HEK293 (cell line): ENCODE data around the gene ARL8A.

Experiments
- GFI1B ChIP-seq: fragments of 450-650 bp; formaldehyde crosslinking; IDR thresholded peaks from 2 replicates; pipeline ENCODE4 v1.5.1; 2016; ENCODE audit warnings: missing biosample characterization, missing genetic modification characterization
- KLF10 ChIP-seq: fragments of 450-650 bp; IDR thresholded peaks from 2 replicates; pipeline ENCODE4 v1.5.1; 2018; ENCODE audit warnings: missing biosample characterization, mild to moderate bottlenecking, missing genetic modification characterization
- KLF9 ChIP-seq: fragments of 450-650 bp; formaldehyde crosslinking; IDR thresholded peaks from 2 replicates; pipeline ENCODE4 v1.5.1; 2016; ENCODE audit warnings: missing biosample characterization, missing genetic modification characterization, low read depth
- ZNF132 ChIP-seq: fragments of 450-650 bp; formaldehyde crosslinking; IDR thresholded peaks from 2 replicates; pipeline ENCODE4 v1.5.1; 2017; ENCODE audit warnings: missing biosample characterization, missing genetic modification characterization, borderline replicate concordance
- ZNF138 ChIP-seq: fragments of 450-650 bp; formaldehyde crosslinking; IDR thresholded peaks from 2 replicates; pipeline ENCODE4 v1.5.1; 2016; ENCODE audit warnings: missing biosample characterization, missing genetic modification characterization, borderline replicate concordance
- ZNF24 ChIP-seq: fragments of 450-650 bp; formaldehyde crosslinking; IDR thresholded peaks from 2 replicates; pipeline ENCODE4 v1.5.1; 2016; ENCODE audit warnings: missing biosample characterization, missing genetic modification characterization
- ZNF560 ChIP-seq: fragments of 450-650 bp; formaldehyde crosslinking; IDR thresholded peaks from 2 replicates; pipeline ENCODE4 v1.5.1; 2017; ENCODE audit warnings: missing biosample characterization, missing genetic modification characterization, borderline replicate concordance
- ZNF747 ChIP-seq: fragments of 450-650 bp; formaldehyde crosslinking; IDR thresholded peaks from 2 replicates; pipeline ENCODE4 v1.5.1; 2016; ENCODE audit warnings: missing biosample characterization, missing genetic modification characterization
- ZNF777 ChIP-seq: fragments of 450-650 bp; formaldehyde crosslinking; IDR thresholded peaks from 2 replicates; pipeline ENCODE4 v1.5.1; 2017; ENCODE audit warnings: missing biosample characterization, missing genetic modification characterization, borderline replicate concordance
- TF ChIP-seq, protein P1 (sequence below): fragments of 450-650 bp; formaldehyde crosslinking; IDR thresholded peaks from 2 replicates; pipeline ENCODE4 v1.5.1; 2016; ENCODE audit warnings: missing biosample characterization, missing genetic modification characterization
- TF ChIP-seq, protein P2 (sequence below): fragments of 450-650 bp; formaldehyde crosslinking; IDR thresholded peaks from 2 replicates; pipeline ENCODE4 v1.5.1; 2016; ENCODE audit warnings: missing biosample characterization, missing genetic modification characterization

DNA sequence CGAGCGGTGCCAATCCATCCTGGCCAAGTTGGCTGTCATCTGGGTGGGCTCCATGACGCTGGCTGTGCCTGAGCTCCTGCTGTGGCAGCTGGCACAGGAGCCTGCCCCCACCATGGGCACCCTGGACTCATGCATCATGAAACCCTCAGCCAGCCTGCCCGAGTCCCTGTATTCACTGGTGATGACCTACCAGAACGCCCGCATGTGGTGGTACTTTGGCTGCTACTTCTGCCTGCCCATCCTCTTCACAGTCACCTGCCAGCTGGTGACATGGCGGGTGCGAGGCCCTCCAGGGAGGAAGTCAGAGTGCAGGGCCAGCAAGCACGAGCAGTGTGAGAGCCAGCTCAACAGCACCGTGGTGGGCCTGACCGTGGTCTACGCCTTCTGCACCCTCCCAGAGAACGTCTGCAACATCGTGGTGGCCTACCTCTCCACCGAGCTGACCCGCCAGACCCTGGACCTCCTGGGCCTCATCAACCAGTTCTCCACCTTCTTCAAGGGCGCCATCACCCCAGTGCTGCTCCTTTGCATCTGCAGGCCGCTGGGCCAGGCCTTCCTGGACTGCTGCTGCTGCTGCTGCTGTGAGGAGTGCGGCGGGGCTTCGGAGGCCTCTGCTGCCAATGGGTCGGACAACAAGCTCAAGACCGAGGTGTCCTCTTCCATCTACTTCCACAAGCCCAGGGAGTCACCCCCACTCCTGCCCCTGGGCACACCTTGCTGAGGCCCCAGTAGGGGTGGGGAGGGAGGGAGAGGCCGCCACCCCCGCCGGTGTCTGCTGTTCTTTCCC is 16.5 kb downstream of the ARL8A start:
- TF ChIP-seq ZNF747, result no peak
- no peak for TF ChIP-seq KLF10 (tag by site-specific recombination)
- TF ChIP-seq ZNF560 (tag by site-specific recombination), result no peak
- TF ChIP-seq, protein P1, sequence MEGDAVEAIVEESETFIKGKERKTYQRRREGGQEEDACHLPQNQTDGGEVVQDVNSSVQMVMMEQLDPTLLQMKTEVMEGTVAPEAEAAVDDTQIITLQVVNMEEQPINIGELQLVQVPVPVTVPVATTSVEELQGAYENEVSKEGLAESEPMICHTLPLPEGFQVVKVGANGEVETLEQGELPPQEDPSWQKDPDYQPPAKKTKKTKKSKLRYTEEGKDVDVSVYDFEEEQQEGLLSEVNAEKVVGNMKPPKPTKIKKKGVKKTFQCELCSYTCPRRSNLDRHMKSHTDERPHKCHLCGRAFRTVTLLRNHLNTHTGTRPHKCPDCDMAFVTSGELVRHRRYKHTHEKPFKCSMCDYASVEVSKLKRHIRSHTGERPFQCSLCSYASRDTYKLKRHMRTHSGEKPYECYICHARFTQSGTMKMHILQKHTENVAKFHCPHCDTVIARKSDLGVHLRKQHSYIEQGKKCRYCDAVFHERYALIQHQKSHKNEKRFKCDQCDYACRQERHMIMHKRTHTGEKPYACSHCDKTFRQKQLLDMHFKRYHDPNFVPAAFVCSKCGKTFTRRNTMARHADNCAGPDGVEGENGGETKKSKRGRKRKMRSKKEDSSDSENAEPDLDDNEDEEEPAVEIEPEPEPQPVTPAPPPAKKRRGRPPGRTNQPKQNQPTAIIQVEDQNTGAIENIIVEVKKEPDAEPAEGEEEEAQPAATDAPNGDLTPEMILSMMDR (tag by site-specific recombination), result no peak
- TF ChIP-seq ZNF138, result no peak
- TF ChIP-seq ZNF777 (tag by site-specific recombination), result no peak
- no peak for TF ChIP-seq KLF9 (tag by site-specific recombination)
- TF ChIP-seq, protein P2, sequence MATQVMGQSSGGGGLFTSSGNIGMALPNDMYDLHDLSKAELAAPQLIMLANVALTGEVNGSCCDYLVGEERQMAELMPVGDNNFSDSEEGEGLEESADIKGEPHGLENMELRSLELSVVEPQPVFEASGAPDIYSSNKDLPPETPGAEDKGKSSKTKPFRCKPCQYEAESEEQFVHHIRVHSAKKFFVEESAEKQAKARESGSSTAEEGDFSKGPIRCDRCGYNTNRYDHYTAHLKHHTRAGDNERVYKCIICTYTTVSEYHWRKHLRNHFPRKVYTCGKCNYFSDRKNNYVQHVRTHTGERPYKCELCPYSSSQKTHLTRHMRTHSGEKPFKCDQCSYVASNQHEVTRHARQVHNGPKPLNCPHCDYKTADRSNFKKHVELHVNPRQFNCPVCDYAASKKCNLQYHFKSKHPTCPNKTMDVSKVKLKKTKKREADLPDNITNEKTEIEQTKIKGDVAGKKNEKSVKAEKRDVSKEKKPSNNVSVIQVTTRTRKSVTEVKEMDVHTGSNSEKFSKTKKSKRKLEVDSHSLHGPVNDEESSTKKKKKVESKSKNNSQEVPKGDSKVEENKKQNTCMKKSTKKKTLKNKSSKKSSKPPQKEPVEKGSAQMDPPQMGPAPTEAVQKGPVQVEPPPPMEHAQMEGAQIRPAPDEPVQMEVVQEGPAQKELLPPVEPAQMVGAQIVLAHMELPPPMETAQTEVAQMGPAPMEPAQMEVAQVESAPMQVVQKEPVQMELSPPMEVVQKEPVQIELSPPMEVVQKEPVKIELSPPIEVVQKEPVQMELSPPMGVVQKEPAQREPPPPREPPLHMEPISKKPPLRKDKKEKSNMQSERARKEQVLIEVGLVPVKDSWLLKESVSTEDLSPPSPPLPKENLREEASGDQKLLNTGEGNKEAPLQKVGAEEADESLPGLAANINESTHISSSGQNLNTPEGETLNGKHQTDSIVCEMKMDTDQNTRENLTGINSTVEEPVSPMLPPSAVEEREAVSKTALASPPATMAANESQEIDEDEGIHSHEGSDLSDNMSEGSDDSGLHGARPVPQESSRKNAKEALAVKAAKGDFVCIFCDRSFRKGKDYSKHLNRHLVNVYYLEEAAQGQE (tag by site-specific recombination), result no peak
- TF ChIP-seq GFI1B (tag by site-specific recombination), result no peak
- no peak for TF ChIP-seq ZNF132 (tag by site-specific recombination)
- TF ChIP-seq ZNF24, result no peak
